Prostate gland (tissue), 2 donors: ENCODE data around the gene RNF138. TPM values are rescaled to one million over a fixed set of nuclear protein-coding genes. Genes with fewer than 3 reads are reported as not detected.

ENCODE experiments used
- DNase-seq: peaks from one replicate; pipeline ENCODE4 v3.0.0-alpha.2; 2019; ENCODE audit warnings: low spot score
- H3K27ac ChIP-seq, 2 donors: fragments of 200-600 bp; sonication (generic); 2 replicates each; pipeline ENCODE4 v1.5.1; 2017 to 2019
- H3K27me3 ChIP-seq: fragments of 200-600 bp; sonication (generic); replicated peaks from 2 replicates; pipeline ENCODE4 v1.5.1; 2019; ENCODE audit not compliant: insufficient read depth
- H3K36me3 ChIP-seq, 2 donors: fragments of 200-600 bp; sonication (generic); 1 replicate in 1 of 2; 2 replicates in 1 of 2; pipeline versions ENCODE4 v1.5.1 to v1.8.1; 2017 to 2019
- H3K4me1 ChIP-seq: fragments of 200-600 bp; sonication (generic); replicated peaks from 2 replicates; pipeline ENCODE4 v1.5.1; 2019
- H3K4me3 ChIP-seq, 2 donors: fragments of 200-600 bp; sonication (generic); 2 replicates each; pipeline ENCODE4 v1.5.1; 2017 to 2019
- H3K9me3 ChIP-seq: fragments of 200-600 bp; sonication (generic); 2 replicates; pipeline ENCODE4 v1.5.1; 2017
- CTCF ChIP-seq, 4 experiments: fragments of 200-600 bp in 2 of 4; fragments of 450-650 bp in 2 of 4; sonication (generic) in 2 of 4; IDR thresholded peaks; 1 replicate in 3 of 4; 2 replicates in 1 of 4; pipeline ENCODE4 v1.5.1; 2016 to 2019; ENCODE audit warnings: antibody characterized with exemption in 4 of 4, mild to moderate bottlenecking in 2 of 4, moderate library complexity in 2 of 4
- POLR2A ChIP-seq: fragments of 450-650 bp; IDR thresholded peaks from one replicate; pipeline ENCODE4 v1.6.1; 2016; ENCODE audit warnings: antibody characterized with exemption, mild to moderate bottlenecking
- POLR2AphosphoS5 ChIP-seq: sonication (generic); formaldehyde crosslinking; IDR thresholded peaks from one replicate; pipeline ENCODE4 v1.6.1; 2017; ENCODE audit warnings: antibody characterized with exemption
- WGBS: methylation state at CpG from one replicate; pipeline ENCODE4 v1.1.5; 2018; 5-methylcytosine and 5-hydroxymethylcytosine counted together
- intact Hi-C: fragments of 100-400 bp; cut with DNase I; formaldehyde crosslinking; loops from one replicate; pipeline ENCODE4 v1.14.2; 2022
- total RNA-seq, 2 donors: library from RNA; depleted of rRNA; stranded (reverse); fragments of >200 nt; gene quantifications; one replicate each; pipeline ENCODE4 v1.1.0, GENCODE V29; 2016

RNF138 gene
- total RNA-seq, 2 donors from 2014 or later: 25.4 to 72.9 TPM

GRCh38 chr18:32110005-32110404, 18.3 kb downstream of the RNF138 start:
- Histone ChIP-seq H3K27me3 (no peaks in the 10 kb centered on the region), H3K4me3 (no peak overlapping the region), H3K4me1 (no peaks in the 10 kb centered on the region), H3K36me3 (no peaks in the 10 kb centered on the region), H3K9me3 (no peaks in the 10 kb centered on the region), H3K27ac (no peak overlapping the region)
- intact Hi-C loops: no loop called here
- no peak for TF ChIP-seq CTCF (IDR thresholded peaks at IDR 0.05)
- no peak for TF ChIP-seq POLR2AphosphoS5
- TF ChIP-seq POLR2A: no peak
- no peak for DNase-seq
- 92% methylated on average over 3 of the region's 3 CpGs for WGBS

- H3K4me1 ChIP-seq: no peaks in the 10 kb centered on the region
- no peaks in the 10 kb centered on the region for H3K27me3 ChIP-seq
- 80% methylated on average over 3 of the region's 3 CpGs for WGBS
- TF ChIP-seq POLR2A (no peak), CTCF (IDR thresholded peaks at IDR 0.05) (no peak), POLR2AphosphoS5 (no peak)
- no peaks in the 10 kb centered on the region for H3K36me3 ChIP-seq
- H3K27ac ChIP-seq: no peak overlapping the region
- no peaks in the 10 kb centered on the region for H3K9me3 ChIP-seq
- DNase-seq: no peak
- intact Hi-C loops: no loop called here
- no peak overlapping the region for H3K4me3 ChIP-seq
Observed at GRCh38 chr18:32111706-32112105, 20.0 kb downstream of the RNF138 start.

- WGBS: 90% methylated on average over 4 of the region's 4 CpGs
- intact Hi-C loops: no loop called here
- DNase-seq: no peak
- Histone ChIP-seq H3K4me1 (no peaks in the 10 kb centered on the region), H3K27me3 (no peaks in the 10 kb centered on the region), H3K9me3 (no peaks in the 10 kb centered on the region), H3K36me3 (no peaks in the 10 kb centered on the region), H3K4me3 (no peak overlapping the region), H3K27ac (no peak overlapping the region)
- TF ChIP-seq POLR2AphosphoS5: no peak
- TF ChIP-seq CTCF (IDR thresholded peaks at IDR 0.05): no peak
- no peak for TF ChIP-seq POLR2A
Observed at GRCh38 chr18:32112826-32113225, 21.2 kb downstream of the RNF138 start.

GRCh38 chr18:32114293-32114942, 22.7 kb downstream of the RNF138 start:
- no peaks in the 10 kb centered on the region for H3K4me1 ChIP-seq
- no peaks in the 10 kb centered on the region for H3K27me3 ChIP-seq
- no peaks in the 10 kb centered on the region for H3K9me3 ChIP-seq
- no peak overlapping the region for H3K4me3 ChIP-seq
- DNase-seq: no peak
- H3K27ac ChIP-seq: no peak overlapping the region
- 87% methylated on average over 4 of the region's 4 CpGs for WGBS
- intact Hi-C loops: no loop called here
- no peaks in the 10 kb centered on the region for H3K36me3 ChIP-seq
- no peak for TF ChIP-seq POLR2AphosphoS5
- no peak for TF ChIP-seq CTCF (IDR thresholded peaks at IDR 0.05)
- no peak for TF ChIP-seq POLR2A

- 64% methylated on average over 5 of the region's 5 CpGs for WGBS
Observed at GRCh38 chr18:32122039-32122438, 30.4 kb downstream of the RNF138 start.

More at GRCh38 chr18:32122039-32122438, 30.4 kb downstream of the RNF138 start:
- Histone ChIP-seq H3K36me3 (peaks cover 0 to 4% of the 10 kb centered on the region in 2 donors), H3K4me1 (no peaks in the 10 kb centered on the region), H3K4me3 (no peak overlapping the region), H3K27ac (no peak overlapping the region), H3K9me3 (no peaks in the 10 kb centered on the region), H3K27me3 (no peaks in the 10 kb centered on the region)
- no peak for DNase-seq
- intact Hi-C loops: no loop called here
- TF ChIP-seq POLR2AphosphoS5 (peak; percentile 42), POLR2A (no peak)
